GM12801 (cell line): ENCODE results near the gene KDF1.

Experiments
- CTCF ChIP-seq: IDR thresholded peaks from one replicate; pipeline ENCODE4 v1.5.1; 2011; ENCODE audit warnings: control low read depth; ENCODE audit not compliant: insufficient read length; ENCODE audit errors: extremely low read depth

The KDF1 gene

GRCh38 chr1:27004471-27005165, 44.4 kb upstream of the KDF1 start:
- no peak for TF ChIP-seq CTCF

GRCh38 chr1:27003745-27004470, 43.6 kb upstream of the KDF1 start:
- no peak for TF ChIP-seq CTCF

GRCh38 chr1:27001570-27002360, 41.5 kb upstream of the KDF1 start:
- no peak for TF ChIP-seq CTCF

- TF ChIP-seq CTCF = no peak
Observed at GRCh38 chr1:27000817-27001460, 40.7 kb upstream of the KDF1 start.

- no peak for TF ChIP-seq CTCF
Observed at GRCh38 chr1:27000090-27000816, 40.0 kb upstream of the KDF1 start.

- no peak for TF ChIP-seq CTCF
Observed at GRCh38 chr1:26999440-26999987, 39.2 kb upstream of the KDF1 start.
